SK-N-SH (cell line): ENCODE results near the gene SNX3. TPM values are rescaled to one million over a fixed set of nuclear protein-coding genes. Genes with fewer than 3 reads are reported as not detected.

Experiments used
- CTCF ChIA-PET: fragments of 300-600, 350-600 bp; formaldehyde crosslinking; extraction: SDS; loops from one replicate; lab custom pipeline; 2021; lab: Yijun Ruan, JAX
- POLR2A ChIA-PET: fragments of 350-600 bp; sonication (Branson Sonifier 250); formaldehyde crosslinking; extraction: SDS; loops from one replicate; lab custom pipeline; 2020; ENCODE audit warnings: antibody characterized with exemption, inconsistent platforms; lab: Yijun Ruan, JAX
- DNase-seq: peaks from one replicate; pipeline ENCODE4 v3.0.0; 2012
- H2AFZ ChIP-seq: fragments of 200-600 bp; sonication (generic); 2 replicates; pipeline ENCODE4 v1.8.1; 2016; ENCODE audit warnings: antibody characterized with exemption, mild to moderate bottlenecking, low read depth
- H3F3A ChIP-seq: fragments of 200-600 bp; sonication (generic); replicated peaks from 2 replicates; pipeline ENCODE3; 2016; ENCODE audit warnings: antibody characterized with exemption, mild to moderate bottlenecking; ENCODE audit not compliant: insufficient read depth
- H3K27ac ChIP-seq, 2 experiments: fragments of 200-500 bp in 1 of 2; fragments of 200-600 bp in 1 of 2; sonication (Bioruptor generic) in 1 of 2; sonication (generic), shearing (Covaris generic) in 1 of 2; 2 replicates each; pipeline versions ENCODE4 v1.5.1 to v1.6.1; 2014 to 2016; ENCODE audit warnings: low read depth in 2 of 2, inconsistent platforms in 1 of 2, low read length in 1 of 2, mild to moderate bottlenecking in 1 of 2, mixed read lengths in 1 of 2
- H3K27me3 ChIP-seq: fragments of 200-600 bp; sonication (generic), shearing (Covaris generic); 2 replicates; pipeline ENCODE4 v1.6.1; 2016; ENCODE audit warnings: mixed run types; ENCODE audit not compliant: insufficient read depth
- H3K36me3 ChIP-seq, 2 experiments: fragments of 200-500 bp in 1 of 2; fragments of 200-600 bp in 1 of 2; sonication (Bioruptor generic) in 1 of 2; sonication (generic) in 1 of 2; replicated peaks in 1 of 2; 2 replicates each; pipeline versions ENCODE3 to v1.5.1; 2014 to 2016; ENCODE audit warnings: low read length in 1 of 2, mild to moderate bottlenecking in 1 of 2; ENCODE audit not compliant: insufficient read depth in 2 of 2, control insufficient read depth in 1 of 2
- H3K4me1 ChIP-seq, 2 experiments: fragments of 200-500 bp in 1 of 2; fragments of 200-600 bp in 1 of 2; sonication (Bioruptor generic) in 1 of 2; sonication (generic), shearing (Covaris generic) in 1 of 2; 2 replicates each; pipeline versions ENCODE4 v1.5.1 to v1.6.1; 2014 to 2016; ENCODE audit warnings: low read depth in 1 of 2, low read length in 1 of 2, mixed run types in 1 of 2; ENCODE audit not compliant: insufficient read depth in 2 of 2, control insufficient read depth in 1 of 2
- H3K4me2 ChIP-seq: fragments of 200-600 bp; sonication (generic), shearing (Covaris generic); 2 replicates; pipeline ENCODE4 v1.6.1; 2017; ENCODE audit warnings: mixed run types
- H3K4me3 ChIP-seq, 2 experiments: fragments of 200-500 bp in 1 of 2; fragments of 200-600 bp in 1 of 2; sonication (Bioruptor generic) in 1 of 2; sonication (generic), shearing (Covaris generic) in 1 of 2; 2 replicates each; pipeline versions ENCODE4 v1.5.1 to v1.8.1; 2014 to 2016; ENCODE audit warnings: low read depth in 2 of 2, inconsistent platforms in 1 of 2, low read length in 1 of 2, mild to moderate bottlenecking in 1 of 2, mixed read lengths in 1 of 2, moderate library complexity in 1 of 2
- H3K79me2 ChIP-seq: fragments of 200-600 bp; sonication (generic); 2 replicates; pipeline ENCODE4 v1.8.1; 2017; ENCODE audit warnings: mild to moderate bottlenecking; ENCODE audit not compliant: insufficient read depth
- H3K9ac ChIP-seq: fragments of 200-600 bp; sonication (generic); 2 replicates; pipeline ENCODE4 v1.6.1; 2017; ENCODE audit warnings: mixed run types
- H3K9me2 ChIP-seq: fragments of 200-600 bp; sonication (generic); 2 replicates; pipeline ENCODE4 v1.6.1; 2017; ENCODE audit warnings: mixed run types
- H3K9me3 ChIP-seq: fragments of 200-600 bp; sonication (generic); 2 replicates; pipeline ENCODE4 v1.6.1; 2017; ENCODE audit warnings: mixed run types, mild to moderate bottlenecking, moderate library complexity
- H4K20me1 ChIP-seq: fragments of 200-600 bp; sonication (generic); 2 replicates; pipeline ENCODE4 v1.6.1; 2017; ENCODE audit warnings: mild to moderate bottlenecking, mixed run types; ENCODE audit not compliant: insufficient read depth
- ELF1 ChIP-seq: IDR thresholded peaks from 2 replicates; pipeline ENCODE4 v1.4.0; 2012
- IRF3 ChIP-seq: fragments of 150-350 bp; IDR thresholded peaks from 2 replicates; pipeline ENCODE4 v1.6.1; 2016; ENCODE audit warnings: mild to moderate bottlenecking, low read depth, low read length
- JUND ChIP-seq: IDR thresholded peaks from 2 replicates; pipeline ENCODE4 v1.4.0; 2012
- MXI1 ChIP-seq: IDR thresholded peaks from 2 replicates; pipeline ENCODE4 v1.6.1; 2012; ENCODE audit warnings: mild to moderate bottlenecking, low read depth, low read length, improper control_type of control experiment
- NFIC ChIP-seq: IDR thresholded peaks from 2 replicates; pipeline ENCODE4 v1.4.0; 2012; ENCODE audit warnings: borderline replicate concordance
- RCOR1 ChIP-seq: fragments of 150-350 bp; IDR thresholded peaks from 2 replicates; pipeline ENCODE4 v1.6.1; 2017; ENCODE audit warnings: antibody characterized with exemption, low read length
- REST ChIP-seq: IDR thresholded peaks from 2 replicates; pipeline ENCODE4 v1.6.1; 2012; ENCODE audit warnings: mild to moderate bottlenecking, low read depth, low read length, moderate library complexity
- RFX5 ChIP-seq: IDR thresholded peaks from 2 replicates; pipeline ENCODE4 v1.6.1; 2012; ENCODE audit warnings: mild to moderate bottlenecking, improper control_type of control experiment, low read length
- RXRA ChIP-seq: IDR thresholded peaks from 2 replicates; pipeline ENCODE4 v1.4.0; 2012; ENCODE audit warnings: low read depth, mild to moderate bottlenecking, borderline replicate concordance
- SIN3A ChIP-seq: IDR thresholded peaks from 2 replicates; pipeline ENCODE4 v1.6.1; 2012; ENCODE audit warnings: low read depth, mild to moderate bottlenecking, low read length, moderate library complexity, borderline replicate concordance
- WGBS: methylation state at CpG from one replicate; pipeline ENCODE4 v1.1.6; 2017; ENCODE audit warnings: low lambda C conversion rate; 5-methylcytosine and 5-hydroxymethylcytosine counted together
- polyA plus RNA-seq, 3 experiments: library from polyadenylated mRNA; depleted of rRNA; stranded (reverse); fragments of >200 nt; gene quantifications; 2 replicates each; pipeline ENCODE4 v1.2.3, GENCODE V29; 2012
- TF ChIP-seq, protein P1 (sequence below): IDR thresholded peaks from 2 replicates; pipeline ENCODE4 v1.4.0; 2012; ENCODE audit warnings: low read depth, borderline replicate concordance
- TF ChIP-seq, protein P2 (sequence below): fragments of 150-350 bp; IDR thresholded peaks from 2 replicates; pipeline ENCODE4 v1.6.1; 2017; ENCODE audit warnings: antibody characterized with exemption, low read length, low read depth, borderline replicate concordance

The SNX3 gene
- polyA plus RNA-seq, 1 of the 3 experiments (the other 2 are of a cell fraction): 105 TPM

- H3K4me3 ChIP-seq: no peak overlapping the region
- no peak for TF ChIP-seq JUND
- TF ChIP-seq, protein P1, sequence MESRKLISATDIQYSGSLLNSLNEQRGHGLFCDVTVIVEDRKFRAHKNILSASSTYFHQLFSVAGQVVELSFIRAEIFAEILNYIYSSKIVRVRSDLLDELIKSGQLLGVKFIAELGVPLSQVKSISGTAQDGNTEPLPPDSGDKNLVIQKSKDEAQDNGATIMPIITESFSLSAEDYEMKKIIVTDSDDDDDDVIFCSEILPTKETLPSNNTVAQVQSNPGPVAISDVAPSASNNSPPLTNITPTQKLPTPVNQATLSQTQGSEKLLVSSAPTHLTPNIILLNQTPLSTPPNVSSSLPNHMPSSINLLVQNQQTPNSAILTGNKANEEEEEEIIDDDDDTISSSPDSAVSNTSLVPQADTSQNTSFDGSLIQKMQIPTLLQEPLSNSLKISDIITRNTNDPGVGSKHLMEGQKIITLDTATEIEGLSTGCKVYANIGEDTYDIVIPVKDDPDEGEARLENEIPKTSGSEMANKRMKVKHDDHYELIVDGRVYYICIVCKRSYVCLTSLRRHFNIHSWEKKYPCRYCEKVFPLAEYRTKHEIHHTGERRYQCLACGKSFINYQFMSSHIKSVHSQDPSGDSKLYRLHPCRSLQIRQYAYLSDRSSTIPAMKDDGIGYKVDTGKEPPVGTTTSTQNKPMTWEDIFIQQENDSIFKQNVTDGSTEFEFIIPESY: no peak
- no peak for TF ChIP-seq SIN3A
- TF ChIP-seq RFX5: no peak
- TF ChIP-seq NFIC: no peak
- TF ChIP-seq IRF3: no peak
- TF ChIP-seq, protein P2, sequence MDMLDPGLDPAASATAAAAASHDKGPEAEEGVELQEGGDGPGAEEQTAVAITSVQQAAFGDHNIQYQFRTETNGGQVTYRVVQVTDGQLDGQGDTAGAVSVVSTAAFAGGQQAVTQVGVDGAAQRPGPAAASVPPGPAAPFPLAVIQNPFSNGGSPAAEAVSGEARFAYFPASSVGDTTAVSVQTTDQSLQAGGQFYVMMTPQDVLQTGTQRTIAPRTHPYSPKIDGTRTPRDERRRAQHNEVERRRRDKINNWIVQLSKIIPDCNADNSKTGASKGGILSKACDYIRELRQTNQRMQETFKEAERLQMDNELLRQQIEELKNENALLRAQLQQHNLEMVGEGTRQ: no peak
- no peak for TF ChIP-seq ELF1
- TF ChIP-seq RCOR1: no peak
- no peak for TF ChIP-seq RXRA
- TF ChIP-seq REST: no peak
- TF ChIP-seq MXI1: no peak
- no peak overlapping the region for H3K9ac ChIP-seq
- H3K9me3 ChIP-seq: no peaks in the 10 kb centered on the region
- POLR2A ChIA-PET: no interaction called here
- H3K4me1 ChIP-seq: no peaks in the 10 kb centered on the region
- no peaks in the 10 kb centered on the region for H3K27me3 ChIP-seq
- WGBS: 67% methylated on average over 4 of the region's 4 CpGs
- CTCF ChIA-PET: interaction anchor here (0.5 to 0.9 kb wide), 2 partner anchors 18 to 247 kb away, joined by 3 to 4 read pairs; no protein-coding TSS in a partner anchor
- no peaks in the 10 kb centered on the region for H3K9me2 ChIP-seq
- H3F3A ChIP-seq: no peaks in the 10 kb centered on the region
- no peak overlapping the region for H3K27ac ChIP-seq
- no peaks in the 10 kb centered on the region for H3K79me2 ChIP-seq
- H3K36me3 ChIP-seq: no peaks in the 10 kb centered on the region
- no peaks in the 10 kb centered on the region for H4K20me1 ChIP-seq
- DNase-seq: no peak
- no peak overlapping the region for H3K4me2 ChIP-seq
- no peak overlapping the region for H2AFZ ChIP-seq
These were observed 17.0 kb upstream of the SNX3 start for GRCh38 chr6:108277831-108278230.
